Suppressor macrophage treated with lipopolysaccharide for 1 hour (primary cell): ENCODE results near the gene NR2F1-AS1.
"Not testable (repeated sequence)": the region's sequence is repeated elsewhere in the genome, so short reads cannot be mapped to it uniquely, and the experiment has no call there.

Source experiments
- DNase-seq, 3 donors: peaks; one replicate each; pipeline ENCODE4 v3.0.0-alpha.2; 2020 to 2022

Gene NR2F1-AS1

DNA sequence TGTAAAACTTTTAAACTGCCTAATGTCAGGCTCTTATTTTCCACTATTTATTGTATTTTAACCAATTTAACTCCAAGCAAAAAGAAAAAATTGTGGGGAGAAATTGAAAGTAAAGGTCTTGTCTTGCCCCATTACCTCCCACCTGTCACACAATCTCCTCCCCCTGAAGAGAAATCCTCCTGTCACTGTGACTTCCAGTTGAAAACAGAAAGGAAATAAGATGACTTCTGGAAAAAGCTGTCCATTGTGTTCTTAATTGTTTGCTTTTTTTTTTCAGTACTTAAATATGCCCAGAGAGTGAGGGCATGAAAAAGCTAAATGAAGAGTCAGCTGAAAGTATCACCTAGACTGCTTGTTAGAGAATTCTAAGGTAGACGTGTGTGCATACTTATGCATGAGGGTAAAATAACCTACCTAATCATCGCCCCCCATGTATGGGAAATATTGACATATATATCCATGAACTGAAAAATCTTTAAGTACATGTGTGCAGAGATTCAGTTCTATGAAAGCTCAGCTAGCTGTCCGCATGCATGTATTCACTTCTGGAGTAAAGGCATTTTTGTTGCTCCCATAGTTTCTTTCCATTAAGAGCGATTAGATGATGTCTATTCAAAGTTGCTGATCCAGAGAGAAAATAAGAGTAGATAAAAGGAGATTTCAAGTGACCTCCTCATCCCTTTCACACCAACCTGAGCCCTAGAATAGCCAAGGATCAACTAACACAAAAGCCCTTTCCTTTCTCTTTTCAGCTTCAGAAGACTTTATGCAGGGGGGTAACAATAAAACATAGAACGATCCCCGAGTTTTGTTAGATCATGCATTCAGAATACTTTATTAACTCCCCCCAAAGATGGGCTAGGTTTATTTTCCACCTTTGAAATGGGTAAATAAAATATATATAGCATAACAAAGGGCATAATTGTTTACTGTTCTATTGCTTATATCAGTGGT lies 5.3 kb downstream of the NR2F1-AS1 start:
- no peak for DNase-seq

DNA sequence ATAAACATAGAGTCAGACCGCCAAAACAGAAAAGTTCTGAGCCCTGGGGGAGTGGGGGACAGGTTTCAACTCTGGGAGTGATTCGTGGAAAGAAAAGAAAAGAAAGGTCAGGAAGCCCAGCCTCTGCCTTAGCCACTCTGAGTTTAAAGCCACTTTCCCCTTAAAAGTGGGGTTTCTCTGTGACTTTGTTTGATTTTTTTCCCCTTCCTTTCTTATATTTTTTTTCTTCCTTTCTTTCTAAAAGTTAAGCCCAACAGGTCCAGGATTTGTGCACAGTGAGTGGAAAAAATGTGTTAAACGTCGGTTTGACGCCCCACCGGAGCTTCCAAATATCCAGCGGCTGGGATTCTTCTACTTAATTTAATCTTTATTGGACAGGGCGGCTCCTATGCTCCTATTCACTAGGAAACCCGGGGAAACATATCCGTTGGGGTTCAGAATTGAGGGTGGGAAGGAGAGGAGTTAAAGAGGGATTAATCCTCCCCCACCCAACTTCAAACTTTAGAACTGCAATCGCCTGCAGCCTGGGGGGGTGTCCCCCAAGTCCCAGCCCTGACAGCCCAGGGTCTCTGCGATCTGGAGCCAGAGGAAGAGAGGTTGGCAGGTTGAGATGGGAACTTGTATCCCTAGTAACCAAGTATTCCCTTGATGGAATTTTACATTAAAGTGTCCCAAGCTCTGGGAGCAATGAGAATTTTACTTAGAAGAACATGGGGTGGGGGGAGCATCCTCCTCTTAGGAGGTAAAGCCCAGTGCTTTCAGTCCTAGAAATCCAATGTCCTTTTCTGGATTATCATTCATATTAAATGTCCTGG lies 6.3 kb downstream of the NR2F1-AS1 start:
- no peak for DNase-seq

DNA sequence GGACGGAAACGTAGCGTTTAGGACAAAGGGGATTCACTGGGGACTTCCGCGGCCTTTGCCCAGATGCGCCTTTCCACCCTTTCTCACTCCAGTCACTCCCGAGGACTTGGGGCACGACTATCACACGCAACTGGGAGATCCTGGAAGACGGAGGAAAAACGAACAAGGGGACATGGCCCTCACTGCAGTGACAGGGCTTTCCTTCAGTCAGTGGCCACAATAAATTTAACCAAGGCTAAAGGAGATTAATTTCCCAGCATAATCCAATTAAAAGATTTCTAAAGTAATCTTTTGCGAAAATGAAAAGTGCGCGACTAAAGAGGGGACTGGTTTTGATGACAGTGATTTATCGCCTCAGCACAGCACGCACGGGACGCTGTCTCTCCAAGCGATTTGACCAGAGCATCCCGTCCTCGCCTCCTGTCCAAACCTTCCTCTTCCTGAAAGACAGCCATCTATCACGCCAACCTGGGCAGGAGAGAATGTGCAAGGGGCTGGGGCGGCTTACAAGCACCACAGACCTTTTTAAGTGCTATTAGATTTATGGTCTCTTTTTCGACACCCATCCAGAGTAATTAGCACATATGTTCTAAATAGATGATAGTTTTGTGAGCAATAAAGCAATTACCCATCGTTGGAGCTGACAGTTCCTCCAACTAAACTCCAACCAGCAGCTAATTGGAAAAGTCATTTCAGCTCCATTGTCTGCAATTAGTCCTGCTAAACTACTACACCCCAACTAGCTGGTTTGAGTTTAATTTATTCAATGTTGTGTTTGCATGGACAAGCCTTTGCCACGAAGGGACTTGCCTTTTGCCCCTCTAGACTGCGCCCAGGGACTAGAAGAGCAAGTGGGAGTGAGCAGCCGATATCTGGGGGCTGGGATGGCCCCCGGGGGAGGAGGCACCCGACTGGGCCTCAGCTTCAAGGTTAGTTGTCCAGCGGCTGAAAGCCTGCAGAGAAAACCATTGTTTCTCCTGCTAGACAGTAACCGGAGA lies 7.4 kb downstream of the NR2F1-AS1 start:
- no peak for DNase-seq

DNA sequence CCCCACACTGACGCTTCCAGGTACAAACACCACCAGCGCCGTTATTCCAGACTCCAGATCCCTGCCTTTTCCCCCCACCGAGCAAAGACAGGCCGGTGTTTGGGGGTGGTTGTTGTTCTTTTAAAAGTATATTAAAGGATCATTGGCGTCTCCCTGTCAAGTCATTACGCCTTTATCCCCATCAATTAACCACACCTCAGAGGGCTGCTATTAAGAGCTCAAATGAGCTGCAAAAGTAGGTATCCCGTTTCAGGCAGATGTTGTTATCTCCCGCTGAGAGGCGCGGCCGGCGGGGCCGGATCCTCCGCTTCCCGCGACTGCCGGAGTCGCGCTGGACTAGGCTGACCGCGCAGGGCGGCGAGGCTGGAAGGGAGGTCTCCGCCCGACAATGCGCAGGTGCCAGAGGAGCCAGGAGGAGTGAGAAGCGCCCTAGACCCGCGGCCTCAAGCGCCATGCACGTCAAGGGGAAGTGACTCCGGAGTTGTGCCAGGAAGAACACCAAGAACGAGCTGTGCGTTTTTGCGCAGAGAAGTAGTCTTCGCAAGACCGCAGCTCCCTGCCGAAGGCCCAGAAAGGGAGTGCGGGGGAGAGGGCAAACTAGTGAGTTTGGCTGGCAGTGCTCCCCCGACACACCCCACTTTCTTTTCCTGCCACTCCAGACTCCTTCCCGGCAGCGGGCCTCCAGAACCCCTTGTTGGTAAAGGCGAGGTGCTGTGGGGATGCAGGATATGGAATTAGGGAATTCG lies 8.2 kb downstream of the NR2F1-AS1 start:
- no peak for DNase-seq

DNA sequence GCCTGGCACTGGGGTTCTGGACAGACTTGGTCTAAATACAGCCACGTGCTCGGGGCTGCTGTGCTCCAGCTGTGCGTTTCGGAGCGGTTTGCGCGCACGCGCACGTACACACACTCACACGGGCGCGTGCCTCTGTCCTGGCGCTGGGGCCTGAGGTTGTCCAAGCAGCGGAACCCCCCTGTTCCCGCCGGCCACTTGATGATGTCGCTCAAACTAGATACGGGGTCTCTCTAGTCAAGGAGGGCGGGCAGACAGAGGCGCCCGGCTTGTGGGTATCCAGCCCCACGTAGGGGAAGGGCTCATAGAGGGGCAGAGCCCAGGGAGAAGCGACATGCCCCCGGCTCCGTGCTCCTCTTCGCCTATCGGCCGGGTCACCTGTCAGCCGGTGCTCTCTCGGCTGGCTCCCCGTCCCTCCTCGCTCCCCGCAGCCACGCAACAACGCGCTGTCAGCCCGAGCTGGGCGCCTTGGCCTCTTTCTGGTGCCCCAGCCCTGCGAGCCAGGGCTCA lies 8.9 kb downstream of the NR2F1-AS1 start:
- no peak for DNase-seq

DNA sequence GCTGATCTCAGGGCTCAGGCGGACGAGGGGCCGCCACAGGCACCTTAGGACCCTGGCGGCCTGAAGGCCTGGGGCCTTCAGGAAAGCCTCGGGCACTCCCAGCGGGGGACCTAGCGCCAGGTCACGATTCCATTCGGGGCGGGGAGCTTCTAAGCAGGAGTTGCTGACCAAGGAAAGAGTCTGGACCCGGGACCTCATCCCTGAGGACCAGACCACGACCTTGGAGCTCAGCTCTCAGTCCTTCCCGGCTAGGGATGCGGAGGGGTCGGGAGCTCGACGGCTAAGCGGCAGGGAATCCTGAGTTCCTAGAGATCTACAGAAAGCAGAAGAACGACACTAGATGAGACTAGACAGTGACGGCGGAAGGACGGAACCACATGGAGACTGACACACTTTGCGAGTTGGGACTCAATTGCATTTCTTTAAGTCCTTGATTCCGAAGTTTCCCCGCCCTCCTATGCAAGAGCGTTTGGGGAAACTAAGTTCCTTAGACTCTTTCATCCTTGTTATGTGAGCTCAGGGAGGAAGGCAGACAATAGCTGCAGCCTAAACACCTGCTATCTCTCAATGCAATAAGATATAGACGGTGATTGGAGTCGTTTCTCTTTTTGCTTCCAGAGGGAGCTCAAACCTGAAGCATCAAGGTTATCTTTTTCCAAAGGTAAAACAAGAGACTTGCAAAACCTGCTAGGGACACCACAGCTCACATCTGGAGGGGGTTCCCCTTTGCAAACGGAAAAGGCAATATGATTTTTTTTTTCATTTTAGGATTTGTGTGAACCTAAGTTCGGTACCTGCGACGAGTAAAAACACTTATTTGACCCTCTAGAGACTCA lies 9.7 kb downstream of the NR2F1-AS1 start:
- no peak for DNase-seq

DNA sequence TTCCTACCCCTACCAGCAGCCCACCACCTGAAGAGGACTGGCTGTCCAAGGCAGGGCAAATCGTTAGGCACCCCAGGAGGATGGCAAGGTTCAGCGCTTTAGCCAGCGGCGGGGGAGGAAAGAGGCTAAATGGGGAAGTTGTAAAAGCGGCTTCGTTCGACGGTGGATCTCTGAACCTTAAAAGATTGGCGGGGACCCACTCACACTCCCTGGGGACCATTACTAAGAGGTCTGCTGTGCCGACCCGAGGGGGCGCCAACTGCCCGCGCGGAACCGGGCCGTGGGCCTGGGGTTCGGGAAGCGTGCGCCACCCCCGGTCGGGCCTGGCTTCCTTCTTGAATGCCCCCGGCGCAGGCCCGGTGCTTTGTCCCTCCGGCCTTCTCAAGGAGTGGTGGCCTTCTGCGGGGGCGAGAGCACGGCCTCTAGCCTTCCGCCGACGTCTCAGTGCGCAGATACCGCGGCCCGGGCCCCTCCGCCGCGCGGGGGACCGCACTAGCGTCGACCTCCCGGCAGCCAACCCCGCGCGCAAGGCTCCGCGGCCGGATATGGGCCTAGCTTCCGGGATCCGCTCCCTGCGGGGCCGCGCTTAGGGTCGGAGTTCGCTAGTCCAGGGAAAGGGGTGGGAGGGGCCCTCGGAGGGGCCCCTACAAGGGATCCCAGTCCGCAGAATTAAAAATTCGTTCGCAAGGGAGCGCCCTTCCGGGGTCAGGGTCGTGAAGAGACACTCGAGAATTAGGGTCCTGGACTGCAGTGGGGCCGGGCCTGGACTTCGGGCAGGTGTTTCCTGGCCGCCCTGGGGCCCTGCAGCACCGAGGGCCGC lies 10.5 kb downstream of the NR2F1-AS1 start:
- DNase-seq: peak in 1 of 3 donors; percentile 55

DNA sequence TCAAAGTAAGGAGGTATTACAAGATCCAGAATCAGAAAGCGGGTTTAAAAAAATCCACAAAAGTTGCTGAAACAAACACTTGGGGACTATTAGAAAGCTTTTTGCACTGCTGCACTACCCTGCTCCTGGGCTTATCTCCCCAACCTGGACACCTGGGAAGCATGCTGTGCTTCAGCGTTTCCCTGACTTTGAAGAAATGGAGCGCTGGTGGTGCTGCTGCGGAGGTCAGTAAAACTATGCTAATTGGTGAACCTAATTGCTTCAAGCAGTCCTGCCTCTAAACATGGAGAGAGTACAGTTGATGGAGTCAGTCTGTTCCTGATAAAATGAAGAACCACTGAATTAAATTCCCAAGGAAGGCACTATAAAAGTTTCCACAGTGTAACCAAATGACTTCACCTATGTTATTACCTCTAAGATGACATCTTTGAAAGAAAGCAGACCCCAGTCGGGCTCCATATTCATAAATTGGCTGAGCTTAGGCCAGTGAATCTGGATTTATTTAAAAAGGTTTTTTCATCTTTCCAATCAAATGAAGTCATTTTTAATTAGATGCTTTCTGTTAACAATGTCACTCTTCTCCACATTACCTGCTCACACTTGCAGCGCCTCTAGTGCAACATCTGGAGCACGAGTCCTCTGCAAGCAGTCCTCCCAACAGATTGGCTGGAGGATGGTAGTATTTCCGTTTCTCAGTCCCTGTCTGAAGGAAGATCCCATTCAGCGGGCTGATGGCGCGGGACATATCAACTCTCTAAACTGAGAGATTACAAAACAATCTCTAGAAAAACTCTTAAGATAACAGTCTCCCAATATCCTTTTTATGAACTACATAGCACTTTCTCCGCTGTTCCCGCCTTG lies 11.5 kb downstream of the NR2F1-AS1 start:
- DNase-seq: no peak

GRCh38 chr5:93567424-93567823 lies 13.6 kb downstream of the NR2F1-AS1 start:
- DNase-seq: no peak

- no peak for DNase-seq
Observed at GRCh38 chr5:93566091-93566490, 14.9 kb downstream of the NR2F1-AS1 start.

DNA sequence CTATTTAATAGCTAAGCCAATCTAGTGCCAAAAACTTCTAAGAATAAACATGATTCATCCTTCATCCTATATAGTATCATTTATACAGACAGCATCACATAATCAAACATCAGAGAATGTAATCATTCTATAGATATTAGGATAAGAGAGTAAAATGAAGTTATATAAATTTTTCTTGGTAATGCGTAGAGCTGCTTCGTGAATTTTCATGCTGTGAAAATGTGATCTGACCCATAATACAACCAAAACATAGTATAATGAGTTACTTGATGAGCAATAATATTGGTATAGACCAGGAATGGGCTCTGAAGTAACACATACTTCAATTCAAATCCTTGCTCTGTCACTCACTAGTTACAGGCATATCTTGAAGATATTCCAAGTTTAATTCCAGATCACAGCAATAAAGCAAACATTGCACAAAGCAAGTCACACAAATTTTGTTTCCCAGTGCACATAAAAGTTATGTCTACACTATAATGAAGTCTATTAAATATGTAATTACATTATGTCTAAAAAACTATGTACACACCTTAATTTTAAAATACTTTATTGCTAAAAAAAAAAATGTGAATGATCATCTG lies 23.9 kb downstream of the NR2F1-AS1 start:
- no peak for DNase-seq

DNA sequence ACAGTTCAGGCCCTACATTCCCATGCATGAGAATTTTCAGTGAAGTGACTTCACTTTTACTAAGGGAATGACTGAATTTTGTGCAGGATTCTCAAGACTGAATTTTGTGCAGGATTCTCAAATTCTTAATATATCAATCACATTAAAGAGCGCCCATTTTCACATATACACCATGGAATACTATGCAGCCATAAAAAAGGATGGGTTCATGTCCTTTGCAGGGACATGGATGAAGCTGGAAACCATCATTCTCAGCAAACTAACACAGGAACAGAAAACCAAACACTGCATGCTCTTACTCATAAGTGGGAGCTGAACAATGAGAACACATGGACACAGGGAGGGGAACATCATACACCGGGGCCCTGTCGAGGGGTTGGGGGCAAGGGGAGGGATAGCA lies 31.4 kb downstream of the NR2F1-AS1 start:
- DNase-seq: not testable (repeated sequence)

DNA sequence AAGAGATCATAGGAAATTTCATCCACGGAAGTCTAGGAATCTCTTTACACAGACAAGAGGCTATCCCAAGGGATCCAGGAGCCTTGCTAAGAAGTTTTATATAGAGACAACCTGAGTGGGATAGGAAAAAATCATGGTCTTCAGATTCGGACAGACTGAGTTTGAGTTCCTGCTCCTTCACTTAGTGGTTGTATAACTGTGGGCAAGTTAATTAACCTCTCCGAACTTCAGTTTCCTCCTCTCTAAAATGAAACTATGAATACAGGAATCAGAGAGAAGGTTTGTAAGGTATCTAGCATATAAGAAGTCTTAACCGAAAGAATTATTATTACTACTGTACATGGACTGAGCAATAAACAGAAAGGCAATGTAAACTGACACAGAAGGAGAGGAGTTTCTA lies 35.1 kb downstream of the NR2F1-AS1 start:
- no peak for DNase-seq

DNA sequence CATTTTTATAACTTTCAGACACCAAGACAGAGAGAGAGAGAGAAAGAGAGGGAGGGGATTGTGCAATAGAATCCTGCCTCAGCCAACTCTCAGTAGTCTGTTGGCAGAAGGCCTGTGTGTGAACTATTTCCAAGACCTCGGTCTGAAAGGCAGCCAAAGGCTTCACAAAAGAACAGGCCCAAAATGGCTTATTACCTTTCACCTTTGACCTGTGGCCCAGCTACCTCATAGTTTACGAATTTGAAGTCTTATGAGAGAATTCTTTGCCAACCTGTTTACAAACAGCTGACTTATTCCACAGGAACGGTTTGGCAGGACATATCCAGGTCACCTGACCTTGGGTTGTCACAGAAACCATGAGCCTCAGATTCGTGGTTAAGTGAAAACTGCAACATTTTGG lies 48.6 kb downstream of the NR2F1-AS1 start:
- DNase-seq: no peak

DNA sequence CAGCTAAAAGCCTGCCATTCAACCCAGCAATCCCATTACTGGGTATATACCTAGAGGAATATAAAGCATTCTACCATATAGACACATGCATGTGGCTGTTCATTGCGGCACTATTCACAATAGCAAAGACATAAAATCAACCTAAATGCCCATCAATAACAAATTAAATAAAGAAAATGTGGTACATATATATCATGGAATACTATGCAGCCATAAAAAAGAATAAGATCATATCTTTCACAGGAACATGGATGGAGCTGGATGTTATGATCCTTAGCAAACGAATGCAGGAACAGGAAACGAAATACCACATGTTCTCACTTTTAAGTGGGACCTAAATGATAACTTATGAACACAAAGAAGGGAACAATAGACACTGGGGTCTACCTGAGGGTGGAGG lies 59.2 kb downstream of the NR2F1-AS1 start:
- not testable (repeated sequence) for DNase-seq

GRCh38 chr5:93519740-93520139 lies 61.3 kb downstream of the NR2F1-AS1 start:
- DNase-seq: no peak

DNA sequence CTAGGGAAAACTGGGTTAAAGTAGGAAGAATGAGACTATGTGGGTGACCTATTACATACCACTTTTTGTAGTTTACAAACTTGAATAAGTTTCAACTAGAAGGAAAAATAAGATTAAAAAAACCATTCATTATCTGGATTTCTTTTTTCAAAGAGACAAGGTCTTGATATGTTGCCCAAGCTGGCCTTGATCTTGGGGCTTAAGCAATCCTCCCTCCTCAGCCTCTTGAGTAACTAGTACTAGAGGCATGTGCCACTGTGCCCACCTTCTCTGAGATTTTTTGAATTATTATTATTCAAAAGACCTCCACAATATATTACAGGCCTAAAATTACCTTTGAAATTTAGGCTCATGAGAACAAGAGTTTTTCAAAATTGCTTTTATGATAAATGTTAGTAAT lies 63.2 kb downstream of the NR2F1-AS1 start:
- no peak for DNase-seq

- DNase-seq: no peak
Observed at GRCh38 chr5:93513298-93513697, 67.7 kb downstream of the NR2F1-AS1 start.
